Measurements from ENCODE around the gene PNPO.

The PNPO gene

GRCh38 chr17:47952171-47953021, 11.0 kb downstream of the PNPO start:
- DNase-seq: no peak

GRCh38 chr17:47953909-47954308, 12.5 kb downstream of the PNPO start:
- no peak for DNase-seq

- DNase-seq: no peak
Measured at GRCh38 chr17:47955497-47956461, 14.4 kb downstream of the PNPO start.

GRCh38 chr17:47956791-47957590, 15.6 kb downstream of the PNPO start:
- DNase-seq: no peak

GRCh38 chr17:47957591-47958490, 16.5 kb downstream of the PNPO start, which contains the start of gene PRR15L:
TSS of gene PRR15L (minus strand) at chr17:47957883. CDS start at chr17:47953234, 4,649 bp downstream.
- DNase-seq: no peak

- no peak for DNase-seq
Measured at GRCh38 chr17:47959825-47960655, 18.7 kb downstream of the PNPO start.

- DNase-seq: no peak
Measured at GRCh38 chr17:47961406-47961805, 20.0 kb downstream of the PNPO start.

- no peak for DNase-seq
Measured at GRCh38 chr17:47962901-47963300, 21.5 kb downstream of the PNPO start.

GRCh38 chr17:47964856-47965255, 23.5 kb downstream of the PNPO start:
- no peak for DNase-seq

- no peak for DNase-seq
Measured at GRCh38 chr17:47966079-47966519, 24.7 kb downstream of the PNPO start.

GRCh38 chr17:47967607-47968252, 26.4 kb downstream of the PNPO start:
- no peak for DNase-seq

GRCh38 chr17:47968836-47969235, 27.5 kb downstream of the PNPO start:
- DNase-seq: no peak

GRCh38 chr17:47969930-47970724, 28.8 kb downstream of the PNPO start:
- DNase-seq: no peak

- DNase-seq: peak; percentile 99
Measured at GRCh38 chr17:47970725-47971499, 29.5 kb downstream of the PNPO start, which contains the start of gene CDK5RAP3. TSS of gene CDK5RAP3 (plus strand) at chr17:47971113. CDS start at chr17:47971147, 34 bp downstream.

GRCh38 chr17:47973541-47973940, 32.2 kb downstream of the PNPO start:
- no peak for DNase-seq

GRCh38 chr17:47975189-47975822, 33.9 kb downstream of the PNPO start:
- no peak for DNase-seq

- DNase-seq: no peak
Measured at GRCh38 chr17:47975823-47976205, 34.4 kb downstream of the PNPO start.

- DNase-seq: peak; percentile 45
Measured at GRCh38 chr17:47978324-47978723, 37.0 kb downstream of the PNPO start.
